H1 (cell line): ENCODE measurements around the gene NDUFB4. TPM values are rescaled to one million over a fixed set of nuclear protein-coding genes. Genes with fewer than 3 reads are reported as not detected.

Experiments
- CTCF ChIA-PET: fragments of 300-600 bp; sonication (Branson Sonifier 250); formaldehyde crosslinking; loops from one replicate; lab custom pipeline; 2021; ENCODE audit not compliant: partially characterized antibody; lab: Charles Lee
- POLR2A ChIA-PET: fragments of 300-600 bp; sonication (Branson Sonifier 250); formaldehyde crosslinking; loops from one replicate; lab custom pipeline; 2021; ENCODE audit warnings: inconsistent platforms; ENCODE audit not compliant: partially characterized antibody; lab: Charles Lee
- DNase-seq, 2 experiments: peaks; one replicate each; pipeline versions ENCODE4 v3.0.0 to v3.0.0-alpha.2; 2010 to 2022; ENCODE audit warnings: low spot score in 2 of 2, low read depth in 1 of 2, mixed read lengths in 1 of 2
- FAIRE-seq: peaks from 2 replicates; lab custom pipeline; 2011; peaks lifted over from hg19 to GRCh38; lab: Jason Lieb, UNC
- H2AFZ ChIP-seq: 2 replicates; pipeline ENCODE4 v1.8.1; 2012; ENCODE audit warnings: low read length, inconsistent platforms
- H2AK5ac ChIP-seq: 2 replicates; pipeline ENCODE4 v1.6.1; 2013; ENCODE audit warnings: low read depth, low read length
- H2BK120ac ChIP-seq: replicated peaks from 2 replicates; pipeline ENCODE3; 2013; ENCODE audit warnings: low read depth, low read length, inconsistent platforms
- H2BK12ac ChIP-seq: 2 replicates; pipeline ENCODE4 v1.6.1; 2013; ENCODE audit warnings: low read depth, low read length
- H2BK15ac ChIP-seq: 2 replicates; pipeline ENCODE4 v1.6.1; 2013; ENCODE audit warnings: low read length
- H2BK20ac ChIP-seq: 2 replicates; pipeline ENCODE4 v1.6.1; 2013; ENCODE audit warnings: low read length
- H2BK5ac ChIP-seq: 2 replicates; pipeline ENCODE4 v1.6.1; 2013; ENCODE audit warnings: low read depth, low read length
- H3K14ac ChIP-seq: 2 replicates; pipeline ENCODE4 v1.6.1; 2013; ENCODE audit warnings: inconsistent platforms; ENCODE audit not compliant: insufficient read length
- H3K18ac ChIP-seq: 2 replicates; pipeline ENCODE4 v1.6.1; 2013; ENCODE audit warnings: low read length; ENCODE audit errors: extremely low read depth
- H3K23ac ChIP-seq: 2 replicates; pipeline ENCODE4 v1.6.1; 2013; ENCODE audit warnings: inconsistent platforms; ENCODE audit not compliant: insufficient read length
- H3K23me2 ChIP-seq: 2 replicates; pipeline ENCODE4 v1.6.1; 2013; ENCODE audit warnings: low read depth, low read length
- H3K27ac ChIP-seq: 2 replicates; pipeline ENCODE4 v1.6.1; 2011; ENCODE audit warnings: low read depth, low read length, inconsistent platforms
- H3K27me3 ChIP-seq, 4 experiments: replicated peaks in 1 of 4; 1 replicate in 1 of 4; 2 replicates in 3 of 4; pipeline versions ENCODE4 v1.6.1 to v1.8.1; 2011 to 2013; ENCODE audit warnings: low read length in 3 of 4, mild to moderate bottlenecking in 3 of 4, inconsistent platforms in 2 of 4, mixed read lengths in 2 of 4, moderate library complexity in 1 of 4; ENCODE audit not compliant: control insufficient read depth in 3 of 4, insufficient read depth in 3 of 4; ENCODE audit errors: extremely low read depth in 1 of 4
- H3K36me3 ChIP-seq, 4 experiments: 2 replicates each; pipeline versions ENCODE4 v1.6.1 to v1.8.1; 2011 to 2013; ENCODE audit warnings: mild to moderate bottlenecking in 4 of 4, low read length in 3 of 4, moderate library complexity in 2 of 4, control low read depth in 1 of 4, inconsistent platforms in 1 of 4; ENCODE audit not compliant: insufficient read depth in 4 of 4, control insufficient read depth in 2 of 4
- H3K4ac ChIP-seq: replicated peaks from 2 replicates; pipeline ENCODE3; 2013; ENCODE audit warnings: low read length, low read depth, mixed read lengths, inconsistent platforms; ENCODE audit not compliant: insufficient read length
- H3K4me1 ChIP-seq, 4 experiments: replicated peaks in 1 of 4; 1 replicate in 1 of 4; 2 replicates in 3 of 4; pipeline versions ENCODE4 v1.6.1 to v1.8.1; 2011 to 2013; ENCODE audit warnings: low read length in 3 of 4, inconsistent platforms in 2 of 4, mixed read lengths in 1 of 4; ENCODE audit not compliant: insufficient read depth in 4 of 4, control insufficient read depth in 3 of 4
- H3K4me2 ChIP-seq, 2 experiments: 2 replicates each; pipeline versions ENCODE4 v1.6.1 to v1.8.1; 2011 to 2013; ENCODE audit warnings: low read depth in 2 of 2, low read length in 2 of 2, control low read depth in 1 of 2, inconsistent platforms in 1 of 2, mild to moderate bottlenecking in 1 of 2; ENCODE audit not compliant: insufficient read depth in 1 of 2
- H3K4me3 ChIP-seq, 4 experiments: fragments of 200-600, 300-600 bp in 1 of 4; sonication (generic), shearing (Covaris generic), sonication (Bioruptor Twin) in 1 of 4; 2 replicates each; pipeline versions ENCODE4 v1.5.1 to v1.8.1; 2011 to 2016; ENCODE audit warnings: low read length in 4 of 4, low read depth in 3 of 4, control low read depth in 2 of 4, inconsistent platforms in 2 of 4, mild to moderate bottlenecking in 2 of 4, mixed read lengths in 1 of 4, moderate library complexity in 1 of 4; ENCODE audit not compliant: insufficient read depth in 2 of 4; ENCODE audit errors: extremely low read depth in 1 of 4
- H3K56ac ChIP-seq: replicated peaks from 2 replicates; pipeline ENCODE3; 2013; ENCODE audit warnings: low read depth, mild to moderate bottlenecking, mixed read lengths, low read length, inconsistent platforms; ENCODE audit not compliant: insufficient read length
- H3K79me1 ChIP-seq: 2 replicates; pipeline ENCODE4 v1.6.1; 2013; ENCODE audit warnings: low read depth, low read length, control low read depth
- H3K79me2 ChIP-seq, 2 experiments: 2 replicates each; pipeline versions ENCODE4 v1.6.1 to v1.8.1; 2012 to 2013; ENCODE audit warnings: low read length in 2 of 2, mild to moderate bottlenecking in 2 of 2, inconsistent platforms in 1 of 2; ENCODE audit not compliant: insufficient read depth in 2 of 2, control insufficient read depth in 1 of 2
- H3K9ac ChIP-seq, 4 experiments: replicated peaks in 1 of 4; 1 replicate in 1 of 4; 2 replicates in 3 of 4; pipeline versions ENCODE4 v1.6.1 to v1.8.1; 2011 to 2013; ENCODE audit warnings: low read depth in 3 of 4, low read length in 3 of 4, control low read depth in 2 of 4, mild to moderate bottlenecking in 2 of 4, moderate library complexity in 2 of 4, inconsistent platforms in 1 of 4; ENCODE audit errors: extremely low read depth in 1 of 4
- H3K9me3 ChIP-seq, 2 experiments: 2 replicates each; pipeline versions ENCODE4 v1.6.1 to v1.8.1; 2012 to 2013; ENCODE audit warnings: mild to moderate bottlenecking in 2 of 2, moderate library complexity in 2 of 2, control low read depth in 1 of 2, inconsistent platforms in 1 of 2, low read depth in 1 of 2, low read length in 1 of 2, mixed read lengths in 1 of 2; ENCODE audit not compliant: insufficient read depth in 2 of 2
- H4K20me1 ChIP-seq, 2 experiments: replicated peaks in 1 of 2; 2 replicates each; pipeline versions ENCODE3 to v1.8.1; 2011 to 2013; ENCODE audit warnings: inconsistent platforms in 2 of 2, low read length in 2 of 2, mild to moderate bottlenecking in 1 of 2; ENCODE audit not compliant: insufficient read depth in 2 of 2, control insufficient read depth in 1 of 2
- H4K5ac ChIP-seq: 2 replicates; pipeline ENCODE4 v1.6.1; 2013; ENCODE audit warnings: low read length, low read depth, mixed read lengths, inconsistent platforms; ENCODE audit not compliant: insufficient read length
- H4K8ac ChIP-seq: 2 replicates; pipeline ENCODE4 v1.8.0; 2013; ENCODE audit warnings: mild to moderate bottlenecking, moderate library complexity, low read length, inconsistent platforms; ENCODE audit not compliant: insufficient read depth; ENCODE audit errors: extremely low read depth
- H4K91ac ChIP-seq: replicated peaks from 2 replicates; pipeline ENCODE3; 2013; ENCODE audit warnings: low read length, mixed read lengths, inconsistent platforms; ENCODE audit not compliant: insufficient read length
- POLR2A ChIP-seq, 2 experiments: IDR thresholded peaks; 1 replicate in 1 of 2; 2 replicates in 1 of 2; pipeline ENCODE4 v1.6.1; 2011; ENCODE audit warnings: low read depth in 2 of 2, low read length in 2 of 2, mild to moderate bottlenecking in 2 of 2; ENCODE audit errors: control extremely low read depth in 1 of 2
- SIN3A ChIP-seq, 2 experiments: IDR thresholded peaks in 1 of 2; conservative IDR thresholded peaks in 1 of 2; 2 replicates each; pipeline ENCODE4 v1.6.1; 2011 to 2012; ENCODE audit warnings: low read length in 2 of 2, improper control_type of control experiment in 1 of 2, low read depth in 1 of 2, mild to moderate bottlenecking in 1 of 2
- WGBS, 2 experiments: shearing (Covaris generic) in 1 of 2; methylation state at CpG; one replicate each; pipeline versions ENCODE4 v1.1.6 to v1.1.7; 2013 to 2015; ENCODE audit warnings: low lambda C conversion rate in 2 of 2, mixed read lengths in 2 of 2, inconsistent platforms in 1 of 2, low coverage in 1 of 2, missing lambda C conversion rate in 1 of 2; ENCODE audit not compliant: insufficient replicate concordance in 2 of 2, insufficient coverage in 1 of 2, insufficient read length in 1 of 2; ENCODE audit errors: extremely low coverage in 1 of 2, missing lambda C conversion rate in 1 of 2; 5-methylcytosine and 5-hydroxymethylcytosine counted together
- polyA plus RNA-seq, 7 experiments: library from polyadenylated mRNA; depleted of rRNA in 3 of 7; stranded (reverse) in 5 of 7; unstranded in 2 of 7; fragments of >200 nt in 5 of 7; fragments of 200-250 nt in 2 of 7; gene quantifications; 1 replicate in 5 of 7; 2 replicates in 1 of 7; 4 replicates in 1 of 7; pipeline versions ENCODE4 v1.2.1 to v1.2.3, GENCODE V29; 2011 to 2013; ENCODE audit warnings: missing spikeins in 2 of 7, mixed read lengths in 2 of 7
- total RNA-seq: library from RNA; stranded (reverse); fragmentation: NEBNext Ultra II Directional; extraction: Animal tissue kit (Norgen Biotek cat#: 25700); gene quantifications from 2 replicates; pipeline ENCODE4 v1.2.1, GENCODE V29; 2021

NDUFB4 gene
- total and polyA plus RNA-seq, 2 of the 8 experiments (the other 6 are each of a cell fraction or from before 2014, with no cell fraction given): 184 to 382 TPM

- Histone ChIP-seq H4K5ac (no peak overlapping the region), H3K14ac (no peak overlapping the region), H2AK5ac (no peak overlapping the region), H3K79me1 (peaks cover 4% of the 10 kb centered on the region; the same call in 1 of the 2 replicates), H2BK20ac (no peak overlapping the region), H2AFZ (no peak overlapping the region), H3K4me1 (no peaks in the 10 kb centered on the region; a peak in 4 of 7 replicates), H4K20me1 (peaks cover 0 to 2% of the 10 kb centered on the region in 2 experiments), H3K23me2 (no peaks in the 10 kb centered on the region), H3K4ac (no peak overlapping the region), H2BK15ac (no peak overlapping the region), H3K23ac (no peak overlapping the region), H4K91ac (no peak overlapping the region), H3K79me2 (peaks cover 0 to 24% of the 10 kb centered on the region in 2 experiments; a peak in 2 of 4 replicates), H2BK5ac (no peak overlapping the region), H3K4me2 (no peak overlapping the region), H3K27ac (no peak overlapping the region), H4K8ac (no peak overlapping the region), H3K27me3 (no peaks in the 10 kb centered on the region), H3K9me3 (no peaks in the 10 kb centered on the region), H3K4me3 (no peak overlapping the region), H3K9ac (no peak overlapping the region), H2BK12ac (no peak overlapping the region), H2BK120ac (no peak overlapping the region), H3K36me3 (peaks cover 4 to 48% (median 25%) of the 10 kb centered on the region in 4 experiments; a peak in 6 of 8 replicates), H3K56ac (no peak overlapping the region), H3K18ac (no peak overlapping the region)
- FAIRE-seq (no peak), DNase-seq (no peak)
- 87% methylated on average over 2 of the region's 2 CpGs; no CpG with 5 or more reads in 1 of the 2 experiments for WGBS, 2 experiments
- POLR2A ChIA-PET: interaction anchor here (1.0 to 1.1 kb wide), 2 partner anchors 76 to 142 kb away, joined by 3 to 4 read pairs; no protein-coding TSS in a partner anchor
- CTCF ChIA-PET: interaction anchor here (0.6 to 1.0 kb wide), 2 partner anchors 41 to 113 kb away, joined by 3 read pairs; no protein-coding TSS in a partner anchor
- TF ChIP-seq SIN3A (conservative IDR thresholded peaks at IDR 0.05 in 1 of 2, IDR thresholded peaks at IDR 0.05 in 1 of 2; ENCODE audit: low read depth in 1 of 2, low read length in 2 of 2) (no peak), POLR2A (IDR thresholded peaks at IDR 0.05; ENCODE audit: control extremely low read depth in 1 of 2, low read depth in 2 of 2, low read length in 2 of 2) (peak in 1 of 2 experiments; percentile 42; a peak in 1 of 3 replicates)
These were observed 6.5 kb downstream of the NDUFB4 start for GRCh38 chr3:120602682-120603081.
